Upper lobe of right lung (tissue), 1 donor: Measurements from ENCODE around the gene RBBP8NL. TPM values are rescaled to one million over a fixed set of nuclear protein-coding genes. Genes with fewer than 3 reads are reported as not detected.

ENCODE experiments used
- ATAC-seq: fragments of 200-7000 bp; cut with Tn5 transposase; one replicate; pipeline ENCODE4 v1.9.1; 2020; ENCODE audit warnings: mild to moderate bottlenecking, moderate library complexity
- DNase-seq: peaks from one replicate; pipeline ENCODE4 v3.0.0-alpha.2; 2020
- H3K27ac ChIP-seq: fragments of 200-600 bp; one replicate; pipeline ENCODE4 v1.8.0; 2022
- H3K27me3 ChIP-seq: fragments of 200-600 bp; one replicate; pipeline ENCODE4 v1.8.0; 2022; ENCODE audit warnings: mild to moderate bottlenecking
- H3K36me3 ChIP-seq: fragments of 200-600 bp; one replicate; pipeline ENCODE4 v1.8.0; 2022
- H3K4me1 ChIP-seq: fragments of 200-600 bp; one replicate; pipeline ENCODE4 v1.8.0; 2022
- H3K4me3 ChIP-seq: fragments of 200-600 bp; one replicate; pipeline ENCODE4 v1.8.0; 2022; ENCODE audit warnings: mild to moderate bottlenecking
- H3K9me3 ChIP-seq: fragments of 200-600 bp; one replicate; pipeline ENCODE4 v1.8.0; 2022
- CTCF ChIP-seq: fragments of 200-600 bp; IDR thresholded peaks from one replicate; pipeline ENCODE4 v1.8.0; 2022; ENCODE audit warnings: antibody characterized with exemption
- intact Hi-C: fragments of 100-400 bp; cut with DNase I; formaldehyde crosslinking; loops from one replicate; pipeline ENCODE4 v1.11.0; 2022
- total RNA-seq: library from RNA; stranded (reverse); fragmentation: NEBNext Ultra II Directional; extraction: Animal tissue kit (Norgen Biotek cat#: 25700); gene quantifications from one replicate; pipeline ENCODE4 v1.2.1, GENCODE V29; 2021
- donor health status: DM: no; HTN: yes; CAD: no; lungs with severe emphysema.

The RBBP8NL gene
- total RNA-seq, 1 donor from 2014 or later: 0.64 TPM

- TF ChIP-seq CTCF: no peak
- no peaks in the 10 kb centered on the region for H3K9me3 ChIP-seq
- no peak for ATAC-seq
- peaks cover 29% of the 10 kb centered on the region for H3K36me3 ChIP-seq
- peak overlapping the region; percentile 100 for H3K4me3 ChIP-seq
- peak overlapping the region; percentile 97 for H3K27ac ChIP-seq
- no peak for DNase-seq
- H3K27me3 ChIP-seq: no peaks in the 10 kb centered on the region
- intact Hi-C loops: no loop called here
- H3K4me1 ChIP-seq: peaks cover 12% of the 10 kb centered on the region
Measured at GRCh38 chr20:62387219-62387913, 40.0 kb downstream of the RBBP8NL start.

GRCh38 chr20:62386383-62387218 is 40.7 kb downstream of the RBBP8NL start, which contains the start of gene RPS21:
Gene RPS21 (plus strand): TSS chr20:62387103. CDS start chr20:62387339, 236 bp downstream.
- peaks cover 29% of the 10 kb centered on the region for H3K36me3 ChIP-seq
- intact Hi-C loops: no loop called here
- peak; percentile 95 for ATAC-seq
- no peak for TF ChIP-seq CTCF
- peak; percentile 97 for DNase-seq
- H3K27ac ChIP-seq: peak within 1 kb of the TSS; percentile 97
- peaks cover 14% of the 10 kb centered on the region for H3K4me1 ChIP-seq
- H3K9me3 ChIP-seq: no peaks in the 10 kb centered on the region
- peak within 1 kb of the TSS; percentile 100 for H3K4me3 ChIP-seq
- no peaks in the 10 kb centered on the region for H3K27me3 ChIP-seq

GRCh38 chr20:62382306-62383198 is 44.8 kb downstream of the RBBP8NL start:
- ATAC-seq: peak; percentile 83
- Histone ChIP-seq H3K9me3 (no peaks in the 10 kb centered on the region), H3K36me3 (no peaks in the 10 kb centered on the region), H3K4me1 (peaks cover 17% of the 10 kb centered on the region), H3K27me3 (no peaks in the 10 kb centered on the region), H3K27ac (no peak overlapping the region), H3K4me3 (no peak overlapping the region)
- peak; percentile 95 for TF ChIP-seq CTCF
- intact Hi-C loops: no loop called here
- DNase-seq: peak; percentile 88

- no peak overlapping the region for H3K27ac ChIP-seq
- no peaks in the 10 kb centered on the region for H3K9me3 ChIP-seq
- no peak for ATAC-seq
- no peak overlapping the region for H3K4me3 ChIP-seq
- no peaks in the 10 kb centered on the region for H3K27me3 ChIP-seq
- no peaks in the 10 kb centered on the region for H3K36me3 ChIP-seq
- intact Hi-C loops: no loop called here
- DNase-seq: no peak
- H3K4me1 ChIP-seq: peaks cover 23% of the 10 kb centered on the region
- no peak for TF ChIP-seq CTCF
Measured at GRCh38 chr20:62381842-62382241, 45.5 kb downstream of the RBBP8NL start.

GRCh38 chr20:62381202-62381797 is 46.0 kb downstream of the RBBP8NL start:
- no peak for ATAC-seq
- no peaks in the 10 kb centered on the region for H3K27me3 ChIP-seq
- peak overlapping the region; percentile 65 for H3K27ac ChIP-seq
- peaks cover 28% of the 10 kb centered on the region for H3K4me1 ChIP-seq
- intact Hi-C loops: no loop called here
- H3K36me3 ChIP-seq: no peaks in the 10 kb centered on the region
- no peaks in the 10 kb centered on the region for H3K9me3 ChIP-seq
- no peak for TF ChIP-seq CTCF
- no peak overlapping the region for H3K4me3 ChIP-seq
- DNase-seq: no peak
